Right renal cortex interstitium (tissue), 3 donors: ENCODE measurements around the gene MORN2. TPM values are rescaled to one million over a fixed set of nuclear protein-coding genes. Genes with fewer than 3 reads are reported as not detected.

Experiments used
- DNase-seq, 3 donors: peaks; one replicate each; pipeline ENCODE4 v3.0.0-alpha.2; 2013; ENCODE audit warnings: low read depth in 3 of 3, low spot score in 2 of 3
- polyA plus RNA-seq, 3 donors: library from polyadenylated mRNA; unstranded; fragments of 120-200 nt; gene quantifications; one replicate each; pipeline ENCODE4 v1.2.1, GENCODE V29; 2013; ENCODE audit not compliant: insufficient read length in 3 of 3

The MORN2 gene
- polyA plus RNA-seq, 3 donors, result 59.6 to 63.6 (median 60.8) TPM

DNA sequence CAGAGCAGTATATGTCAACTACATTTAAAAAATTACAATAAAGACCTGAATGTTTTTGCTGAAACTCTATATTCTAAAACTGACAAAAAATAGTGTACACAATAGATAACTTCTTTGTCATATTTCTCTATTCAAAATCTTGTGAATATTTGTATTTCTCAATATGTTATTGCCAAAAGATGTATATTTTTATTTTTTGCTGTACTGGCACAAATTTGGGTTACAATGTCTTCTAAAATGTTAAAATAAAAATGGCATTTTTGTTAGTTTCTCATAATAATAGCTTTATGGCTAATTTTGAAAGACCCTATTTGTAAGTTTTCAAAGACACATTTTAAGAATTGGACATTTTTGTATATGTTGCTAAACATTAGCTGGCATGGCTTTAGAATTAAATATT lies 13.3 kb downstream of the MORN2 start:
- DNase-seq, result no peak

DNA sequence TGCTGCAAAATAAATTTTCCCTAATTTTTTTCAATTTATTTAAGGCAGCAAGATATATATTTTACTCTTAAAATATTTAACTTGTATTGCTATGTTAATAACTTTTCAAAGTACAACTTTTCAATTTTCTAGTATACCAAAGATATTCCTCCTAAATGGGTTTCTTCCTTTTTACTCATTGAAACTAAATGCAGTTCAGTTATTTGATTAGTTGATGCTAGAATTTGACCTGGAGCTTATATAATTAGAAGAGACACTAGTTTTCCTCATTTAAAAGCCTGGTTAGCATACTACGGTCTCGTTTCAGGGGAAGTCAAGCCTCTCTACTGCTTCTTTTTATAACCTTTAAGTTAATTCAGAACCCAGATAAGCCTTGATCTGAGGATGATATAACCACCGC lies 13.8 kb downstream of the MORN2 start, which contains the start of gene ARHGEF33:
TSS of gene ARHGEF33 (plus strand) at position 301 of the 400 bp plus-strand sequence. CDS start 29,573 bp downstream, outside the sequence.
- no peak for DNase-seq

DNA sequence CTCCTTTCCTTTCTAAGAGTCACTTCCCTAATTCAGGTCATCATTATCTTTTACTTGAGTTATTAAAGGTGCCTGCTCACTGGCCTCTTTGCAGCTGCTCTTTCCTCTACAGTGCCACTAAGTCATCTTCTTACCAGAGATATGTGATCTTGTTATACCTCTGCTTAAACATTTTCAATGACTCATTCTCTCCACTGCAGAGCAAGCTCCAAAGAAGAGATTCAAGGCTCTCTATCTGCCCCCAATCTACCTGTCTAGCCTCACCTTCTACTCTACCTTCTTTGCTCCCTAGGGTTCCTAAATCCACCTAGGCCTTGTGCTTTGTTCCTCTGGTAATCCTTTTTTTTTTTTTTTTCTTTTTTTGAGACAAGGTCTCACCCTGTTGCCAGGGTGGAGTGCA lies 17.0 kb downstream of the MORN2 start:
- no peak for DNase-seq

DNA sequence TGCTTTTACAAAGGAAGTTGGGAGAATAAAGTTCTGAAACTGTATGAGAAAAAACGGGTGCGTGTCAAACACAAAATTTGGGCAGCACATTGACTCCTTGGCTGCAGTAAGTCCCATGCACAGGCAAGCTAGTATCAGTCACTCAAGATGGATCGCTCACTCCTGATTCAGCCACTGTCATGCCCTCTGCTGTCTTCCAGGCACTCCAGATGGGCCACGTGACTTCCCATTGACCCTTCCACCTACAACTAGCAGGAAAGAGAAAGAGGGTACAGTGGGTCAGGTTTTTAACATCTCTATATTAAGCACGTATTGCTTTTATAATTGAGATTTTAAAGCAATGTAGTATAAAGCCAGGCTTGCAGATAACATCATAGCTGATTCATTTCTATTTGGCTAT lies 22.5 kb downstream of the MORN2 start:
- no peak for DNase-seq

DNA sequence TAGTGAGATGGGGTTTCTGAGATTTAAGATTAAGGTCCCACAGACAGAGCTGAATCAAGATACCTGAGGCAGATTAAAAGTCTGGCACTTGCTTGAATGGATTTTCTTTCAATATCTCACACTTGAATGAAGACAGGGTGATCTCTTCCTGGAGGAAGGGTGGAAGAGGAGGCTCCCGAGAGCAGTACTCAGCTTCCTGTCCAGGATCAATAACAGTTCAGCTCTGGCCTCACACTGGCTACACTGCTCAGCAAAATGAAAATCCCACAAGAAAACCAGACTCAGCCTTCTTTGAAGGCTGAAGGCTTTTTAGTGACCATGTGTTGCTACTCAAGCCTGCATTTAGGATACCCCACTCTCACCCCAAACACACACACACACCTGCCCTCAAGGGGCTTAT lies 24.9 kb downstream of the MORN2 start:
- no peak for DNase-seq

DNA sequence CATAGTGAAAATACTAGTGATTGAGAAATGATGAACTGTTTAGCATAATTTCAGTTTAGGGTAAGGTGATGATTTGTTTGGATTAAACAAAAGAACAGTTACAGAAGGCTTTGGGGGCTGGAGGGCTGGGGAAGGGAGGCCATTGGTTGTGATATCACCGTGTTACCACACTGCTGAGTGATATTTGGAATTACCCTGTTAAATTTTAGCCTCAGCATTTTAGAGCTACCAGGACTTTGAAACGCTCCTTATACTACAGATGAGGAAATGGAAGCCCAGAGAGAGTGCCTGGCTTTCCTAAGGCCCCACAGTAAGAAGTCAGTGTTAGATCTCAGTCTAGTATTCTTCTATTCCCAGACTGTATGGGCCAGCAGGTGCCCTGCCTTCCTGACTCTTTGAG lies 29.5 kb downstream of the MORN2 start:
- no peak for DNase-seq

DNA sequence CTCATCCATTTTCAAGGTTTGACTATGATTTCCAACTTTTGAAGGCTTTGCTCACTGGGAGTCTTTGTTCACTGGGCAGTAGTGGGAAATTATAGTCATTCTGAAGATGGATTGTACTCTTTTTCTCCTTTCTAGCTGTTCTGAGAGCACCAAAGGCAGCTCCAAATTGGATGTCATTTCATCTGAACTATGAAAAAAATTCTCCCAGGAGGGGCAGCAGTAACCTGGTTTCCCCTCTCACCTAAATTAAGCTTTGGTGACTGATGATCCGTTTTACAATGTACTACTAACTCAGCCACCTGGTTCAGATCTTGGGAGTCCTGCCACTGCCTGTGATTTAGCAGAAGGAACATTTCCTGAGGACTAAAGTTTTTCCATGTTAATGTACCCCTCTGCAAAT lies 31.5 kb downstream of the MORN2 start:
- no peak for DNase-seq

DNA sequence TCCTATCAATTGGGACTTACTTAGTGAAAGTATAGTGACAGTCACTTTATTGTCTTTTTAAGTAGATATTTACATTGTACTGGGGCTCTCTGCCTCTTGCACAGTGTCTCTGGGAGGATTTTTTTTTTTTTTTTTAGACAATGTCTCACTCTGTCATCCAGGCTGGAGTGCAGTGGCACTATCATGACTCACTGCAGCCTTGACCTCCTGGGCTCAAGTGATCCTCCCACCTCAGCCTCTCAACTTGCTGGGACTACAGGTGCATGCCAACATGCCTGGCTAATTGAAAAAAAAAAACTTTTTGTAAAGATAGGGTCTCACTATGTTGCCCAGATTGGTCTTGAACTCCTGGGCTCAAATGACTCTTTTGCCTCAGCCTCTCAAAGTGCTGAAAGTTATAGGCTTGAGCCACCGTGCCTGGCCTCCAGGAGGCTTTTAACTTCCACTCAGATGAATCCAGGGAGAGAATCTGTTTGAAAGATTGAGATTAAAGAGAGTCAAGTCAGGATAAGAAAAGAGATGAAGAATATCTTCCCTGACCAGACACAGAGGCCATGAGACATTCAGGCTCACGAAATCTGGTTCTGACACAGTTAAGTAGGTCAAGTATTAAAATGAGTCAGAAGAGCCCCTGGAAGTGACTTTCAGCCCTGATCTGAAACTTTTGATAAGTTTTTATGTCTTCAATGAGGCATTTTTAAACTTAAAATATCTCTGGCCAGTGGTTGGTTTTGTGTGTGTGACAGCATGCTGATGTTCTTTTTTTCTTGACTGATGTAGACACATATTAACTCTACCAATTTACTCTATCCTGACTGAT lies 32.2 kb downstream of the MORN2 start:
- DNase-seq, result no peak

DNA sequence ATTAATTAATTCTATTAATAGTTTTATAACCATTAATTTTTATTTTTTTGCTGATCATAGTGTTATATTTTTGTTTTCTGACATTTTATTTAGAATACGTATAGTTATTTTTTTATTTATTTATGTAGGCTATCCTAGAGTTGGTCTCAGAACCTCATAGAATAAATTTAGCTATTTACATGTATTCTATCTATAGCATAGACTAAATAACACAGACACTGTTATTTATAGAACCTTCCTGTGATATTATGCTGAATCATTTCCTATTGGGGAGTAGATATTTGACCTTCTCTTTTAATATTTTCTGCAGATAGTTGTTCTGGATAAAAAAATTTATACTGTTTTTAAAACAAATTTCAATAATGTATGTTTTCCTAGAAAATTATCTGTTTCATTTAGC lies 34.1 kb downstream of the MORN2 start:
- DNase-seq, result no peak

DNA sequence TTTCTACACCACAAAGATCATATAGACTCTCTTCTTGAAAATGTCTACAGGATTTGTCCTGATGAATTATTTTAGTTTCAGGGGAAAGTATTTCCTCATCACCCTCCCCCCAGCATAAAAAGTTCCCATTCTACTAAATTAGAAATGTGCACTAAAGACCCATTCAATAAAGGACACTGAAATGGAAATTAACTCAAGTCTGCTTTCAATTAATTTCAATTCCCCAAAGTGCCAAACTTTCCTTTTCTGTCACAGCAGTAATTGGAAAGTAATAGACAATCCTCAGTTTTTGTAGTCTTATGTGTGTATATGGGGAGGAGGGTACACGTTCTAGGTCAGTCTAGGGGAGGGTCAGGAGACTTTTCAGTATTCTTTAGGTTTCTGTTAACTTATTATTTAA lies 35.4 kb downstream of the MORN2 start:
- no peak for DNase-seq

DNA sequence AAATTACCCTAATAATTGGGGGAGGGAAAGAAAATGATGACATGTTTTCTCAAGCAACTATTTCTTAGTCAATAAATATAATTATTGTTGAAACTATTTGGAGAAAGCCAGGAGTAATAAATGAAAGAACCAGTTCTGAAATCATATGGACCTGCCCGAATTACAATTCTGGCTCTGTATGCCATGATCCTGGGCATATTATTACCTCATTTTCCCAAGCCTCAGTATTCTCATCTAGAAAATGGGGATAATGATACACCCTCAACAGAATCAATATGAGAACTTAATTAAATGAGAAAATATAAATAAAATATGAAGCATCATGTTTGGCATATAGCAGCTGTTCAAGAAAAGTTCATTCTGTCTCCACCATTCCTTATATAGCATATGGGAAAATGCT lies 36.8 kb downstream of the MORN2 start:
- DNase-seq, result no peak

DNA sequence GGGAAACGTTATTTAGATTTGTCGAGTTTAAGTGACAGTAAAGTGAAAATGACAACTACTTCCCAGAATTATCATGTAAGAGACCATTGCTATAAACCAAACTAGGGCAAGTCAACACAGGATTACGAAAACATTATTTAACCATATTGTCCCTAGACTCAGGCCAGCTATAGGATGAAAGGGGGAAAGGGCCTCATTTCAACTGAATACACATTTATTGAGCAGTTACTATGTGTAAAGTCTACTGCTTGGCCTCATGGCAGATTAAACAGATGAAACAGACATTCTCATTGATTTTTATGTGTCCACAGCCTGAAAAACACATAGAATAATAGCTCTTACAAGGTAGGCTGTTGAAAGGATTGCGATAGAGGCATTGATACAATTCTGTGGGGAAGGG lies 46.6 kb downstream of the MORN2 start:
- DNase-seq, result no peak

DNA sequence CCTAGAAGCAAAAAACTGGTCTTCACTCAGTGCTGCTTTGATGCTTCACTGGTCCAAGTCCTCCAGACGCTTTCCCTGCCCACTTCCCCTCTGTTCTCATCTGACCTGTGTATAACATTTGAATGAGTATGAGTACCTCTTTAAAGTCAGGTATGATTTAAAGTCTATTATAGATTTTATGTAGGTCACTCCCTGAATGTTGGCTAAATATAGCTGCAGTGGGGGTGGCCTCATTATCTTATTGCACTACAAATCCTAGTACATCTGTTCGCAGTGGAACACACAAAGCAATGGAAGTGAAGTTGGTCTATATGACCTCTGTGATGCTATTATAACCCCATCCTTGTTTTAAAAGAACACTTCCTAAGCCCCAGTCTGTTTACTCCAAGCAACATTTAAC lies 47.1 kb downstream of the MORN2 start:
- DNase-seq, result no peak

DNA sequence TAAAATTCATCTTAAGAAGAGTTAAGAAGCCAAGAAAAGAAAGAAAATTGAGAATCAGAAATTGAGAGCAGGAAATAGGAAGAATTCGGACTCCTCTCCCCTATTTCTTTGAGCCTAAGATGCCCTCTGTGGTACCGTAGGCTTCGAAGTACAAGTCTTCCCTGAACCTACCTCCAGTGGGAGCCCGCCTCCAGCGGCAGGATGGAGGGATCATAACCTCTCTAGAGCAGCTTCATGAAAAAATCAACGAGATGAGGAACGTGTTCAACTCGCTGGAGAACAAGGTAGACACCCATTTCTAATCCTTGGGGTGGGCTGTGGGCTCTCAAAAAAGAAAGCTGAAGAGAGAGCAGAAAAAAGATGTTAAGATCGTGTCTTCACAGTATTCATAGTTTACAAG lies 50.2 kb downstream of the MORN2 start:
- DNase-seq, result no peak

DNA sequence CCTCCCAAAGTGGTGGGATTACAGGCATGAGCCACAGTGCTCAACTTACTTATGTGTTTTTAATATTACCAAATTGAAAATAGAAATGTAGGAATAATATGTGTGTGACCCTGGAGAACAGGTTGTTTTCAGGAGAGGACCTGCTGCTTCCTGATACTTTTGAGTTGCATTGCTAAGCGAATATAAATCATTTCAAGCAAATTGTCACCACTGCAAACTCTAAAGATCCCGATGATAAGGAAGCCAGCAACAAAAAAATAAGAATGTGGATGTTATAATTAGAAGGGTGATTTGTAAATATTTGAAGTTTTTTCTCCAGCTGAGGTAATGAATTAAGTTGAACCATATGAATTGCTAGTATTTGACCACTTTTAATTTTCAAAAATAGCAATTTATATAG lies 54.8 kb downstream of the MORN2 start:
- DNase-seq, result no peak

Other genes starting within 250 kb of the MORN2 start
- 10 to 100 TPM; 53.7 to 69.4 (median 55.9) TPM for gene GALM, start 209.9 kb upstream of the MORN2 start, polyA plus RNA-seq
- gene SRSF7, start 124.6 kb upstream of the MORN2 start, polyA plus RNA-seq, result 100 to 1,000 TPM; 265 to 283 (median 267) TPM
- 10 to 100 TPM; 23.7 to 24.4 (median 23.9) TPM for gene GEMIN6, start 97.8 kb upstream of the MORN2 start, polyA plus RNA-seq
- gene DHX57, start within 50 bp of the MORN2 start, polyA plus RNA-seq, result 10 to 100 TPM; 31.1 to 43.1 (median 42.1) TPM
- 1 to 10 TPM; 1.4 to 2.2 (median 2.0) TPM for gene ARHGEF33, start 13.9 kb downstream of the MORN2 start, polyA plus RNA-seq
- gene SOS1, start 245.1 kb downstream of the MORN2 start, polyA plus RNA-seq, result 10 to 100 TPM; 45.9 to 57.1 (median 47.5) TPM